Endothelial cell of umbilical vein (primary cell): Measurements from ENCODE around the gene HYOU1. TPM values are rescaled to one million over a fixed set of nuclear protein-coding genes. Genes with fewer than 3 reads are reported as not detected.
A peak's percentile ranks its signal among the peaks of the same experiment; 100 is the strongest.

Experiments used
- BruUV-seq: library from RNA; stranded (reverse); fragments of 400-500 nt; replicated peaks from 2 replicates; lab custom pipeline; 2021; lab: Mats Ljungman, UMichigan
- CTCF ChIA-PET: fragments of 300-600, 350-600 bp; sonication (Branson Sonifier 250); formaldehyde crosslinking; loops from one replicate; lab custom pipeline; 2021; ENCODE audit warnings: antibody characterized with exemption, inconsistent platforms; lab: Charles Lee
- POLR2A ChIA-PET: fragments of 300-600, 350-600 bp; sonication (Branson Sonifier 250); formaldehyde crosslinking; loops from one replicate; lab custom pipeline; 2021; ENCODE audit warnings: antibody characterized with exemption, inconsistent platforms; lab: Charles Lee
- DNase-seq: peaks from one replicate; pipeline ENCODE4 v3.0.0-alpha.2; 2011; ENCODE audit warnings: low read depth, low spot score
- FAIRE-seq: peaks from 2 replicates; lab custom pipeline; 2011; peaks lifted over from hg19 to GRCh38; lab: Jason Lieb, UNC
- H2AFZ ChIP-seq: 2 replicates; pipeline ENCODE4 v1.6.0; 2012; ENCODE audit warnings: low read depth, low read length, control low read depth, inconsistent platforms
- H3K27ac ChIP-seq: 2 replicates; pipeline ENCODE4 v1.5.1; 2011; ENCODE audit warnings: low read depth, mild to moderate bottlenecking, control low read depth, low read length, moderate library complexity; ENCODE audit not compliant: insufficient read depth
- H3K27me3 ChIP-seq, 2 experiments: 2 replicates each; pipeline versions ENCODE4 v1.6.0 to v1.6.1; 2011; ENCODE audit warnings: low read length in 2 of 2, mixed read lengths in 1 of 2; ENCODE audit not compliant: control insufficient read depth in 2 of 2, insufficient read depth in 2 of 2
- H3K36me3 ChIP-seq, 2 experiments: 2 replicates in 1 of 2; 3 replicates in 1 of 2; pipeline ENCODE4 v1.5.1; 2011; ENCODE audit warnings: low read length in 2 of 2, mild to moderate bottlenecking in 1 of 2, moderate library complexity in 1 of 2; ENCODE audit not compliant: control insufficient read depth in 2 of 2, insufficient read depth in 2 of 2; ENCODE audit errors: extremely low read depth in 1 of 2
- H3K4me1 ChIP-seq: 3 replicates; pipeline ENCODE4 v1.5.1; 2011; ENCODE audit warnings: mild to moderate bottlenecking, low read length; ENCODE audit not compliant: control insufficient read depth, insufficient read depth; ENCODE audit errors: extremely low read depth
- H3K4me2 ChIP-seq: 2 replicates; pipeline ENCODE4 v1.6.1; 2011; ENCODE audit warnings: low read length, control low read depth, mixed read lengths; ENCODE audit not compliant: insufficient read depth
- H3K4me3 ChIP-seq, 3 experiments: fragments of 200-600 bp in 1 of 3; sonication (generic), shearing (Covaris generic) in 1 of 3; replicated peaks in 1 of 3; 2 replicates each; pipeline ENCODE4 v1.5.1; 2011 to 2016; ENCODE audit warnings: control low read depth in 3 of 3, low read length in 3 of 3, mild to moderate bottlenecking in 2 of 3, inconsistent platforms in 1 of 3, low read depth in 1 of 3, moderate library complexity in 1 of 3; ENCODE audit not compliant: insufficient read depth in 1 of 3
- H3K79me2 ChIP-seq: 2 replicates; pipeline ENCODE4 v1.6.0; 2012; ENCODE audit warnings: low read length, inconsistent platforms; ENCODE audit not compliant: control insufficient read depth, insufficient read depth
- H3K9ac ChIP-seq: replicated peaks from 2 replicates; pipeline ENCODE3; 2011; ENCODE audit warnings: low read length, control low read depth; ENCODE audit not compliant: insufficient read depth; ENCODE audit errors: extremely low read depth
- H3K9me1 ChIP-seq: replicated peaks from 3 replicates; pipeline ENCODE4 v1.6.0; 2011; ENCODE audit warnings: mild to moderate bottlenecking, low read length; ENCODE audit not compliant: control insufficient read depth, insufficient read depth; ENCODE audit errors: extremely low read depth
- H3K9me3 ChIP-seq: replicated peaks from 2 replicates; pipeline ENCODE4 v1.5.1; 2012; ENCODE audit warnings: low read length, inconsistent platforms; ENCODE audit not compliant: control insufficient read depth, insufficient read depth
- H4K20me1 ChIP-seq: replicated peaks from 2 replicates; pipeline ENCODE3; 2011; ENCODE audit warnings: mild to moderate bottlenecking, low read length; ENCODE audit not compliant: control insufficient read depth, insufficient read depth; ENCODE audit errors: extremely low read depth
- EZH2 ChIP-seq: IDR thresholded peaks from 2 replicates; pipeline ENCODE4 v1.6.1; 2012; ENCODE audit warnings: borderline replicate concordance, low read depth, mild to moderate bottlenecking, moderate library complexity, low read length, inconsistent platforms; ENCODE audit not compliant: severe bottlenecking
- FOS ChIP-seq: IDR thresholded peaks from 2 replicates; pipeline ENCODE4 v1.6.1; 2011; ENCODE audit warnings: mild to moderate bottlenecking, low read length, moderate library complexity, borderline replicate concordance; ENCODE audit not compliant: insufficient read depth
- MAX ChIP-seq: IDR thresholded peaks from 2 replicates; pipeline ENCODE4 v1.6.1; 2011; ENCODE audit not compliant: insufficient read depth, insufficient read length
- POLR2A ChIP-seq: IDR thresholded peaks from 2 replicates; pipeline ENCODE4 v1.6.1; 2012; ENCODE audit warnings: low read depth, mild to moderate bottlenecking, control low read depth, low read length
- POLR2AphosphoS5 ChIP-seq: IDR thresholded peaks from 2 replicates; pipeline ENCODE4 v1.6.1; 2012; ENCODE audit warnings: low read depth, mild to moderate bottlenecking, control low read depth, low read length, moderate library complexity; ENCODE audit not compliant: insufficient read depth
- dilution Hi-C: fragments of 300-500 bp; cut with MboI; formaldehyde crosslinking; loops from one replicate; pipeline ENCODE4 v1.15.0; 2019; ENCODE audit warnings: low sequenced_read_pairs; ENCODE audit not compliant: extremely low pct_ligation_motif_present
- intact Hi-C: fragments of 100-400 bp; cut with micrococcal nuclease; formaldehyde crosslinking; loops from one replicate; pipeline ENCODE4 v1.10.0; 2022
- polyA plus RNA-seq, 4 experiments: library from polyadenylated mRNA; depleted of rRNA in 3 of 4; stranded (reverse) in 3 of 4; unstranded in 1 of 4; fragments of >200 nt; gene quantifications; 2 replicates each; pipeline versions ENCODE4 v1.2.1 to v1.2.3, GENCODE V29; 2011 to 2012; ENCODE audit warnings: missing spikeins in 1 of 4
- total RNA-seq: library from RNA; stranded (reverse); gene quantifications from 2 replicates; pipeline ENCODE4 v1.2.3, GENCODE V29; 2021

The HYOU1 gene
- total and polyA plus RNA-seq, 2 donors (not counting 3 experiments of a cell fraction or from before 2014, with no cell fraction given): 302 to 318 TPM

- H3K4me2 ChIP-seq: peak overlapping the region; percentile 82
- H3K9me1 ChIP-seq: no peaks in the 10 kb centered on the region
- H3K79me2 ChIP-seq: peaks cover 5% of the 10 kb centered on the region
- peaks cover 12% of the 10 kb centered on the region for H3K4me1 ChIP-seq
- ChIA-PET POLR2A (interaction anchor here (0.6 to 3.2 kb wide), 6 partner anchors 9 to 86 kb away, joined by 3 to 23 read pairs (median 4); partner anchors contain the start of genes DPAGT1 and VPS11), CTCF (interaction anchor here (0.7 to 3.6 kb wide), 9 partner anchors 9 to 271 kb away, joined by 3 to 16 read pairs (median 4); partner anchors contain the start of genes CBL and VPS11)
- H3K9me3 ChIP-seq: no peaks in the 10 kb centered on the region
- H3K4me3 ChIP-seq: peak overlapping the region; percentile 10 to 77 (median 70)
- peaks cover 3 to 16% of the 10 kb centered on the region in 2 experiments for H3K36me3 ChIP-seq
- H3K27ac ChIP-seq: peak overlapping the region; percentile 49
- no peaks in the 10 kb centered on the region for H3K27me3 ChIP-seq
- FAIRE-seq (no peak), DNase-seq (no peak)
- H3K9ac ChIP-seq: peak overlapping the region; percentile 37
- dilution Hi-C loops (no loop called here), intact Hi-C loops (loop anchor here (1.0 to 5.0 kb wide), 2 partner anchors 9 to 173 kb away; no protein-coding TSS in a partner anchor)
- H2AFZ ChIP-seq: peak overlapping the region; percentile 74
- TSS peak; percentile 60 for BruUV-seq
- no peaks in the 10 kb centered on the region for H4K20me1 ChIP-seq
- TF ChIP-seq EZH2: no peak
- TF ChIP-seq POLR2AphosphoS5: no peak
- TF ChIP-seq POLR2A: no peak
- TF ChIP-seq FOS: no peak
- TF ChIP-seq MAX: no peak
Observed at GRCh38 chr11:119085437-119085847, 28.4 kb upstream of the HYOU1 start.
